ENCODE results near the gene SPRED2.

The SPRED2 gene

DNA sequence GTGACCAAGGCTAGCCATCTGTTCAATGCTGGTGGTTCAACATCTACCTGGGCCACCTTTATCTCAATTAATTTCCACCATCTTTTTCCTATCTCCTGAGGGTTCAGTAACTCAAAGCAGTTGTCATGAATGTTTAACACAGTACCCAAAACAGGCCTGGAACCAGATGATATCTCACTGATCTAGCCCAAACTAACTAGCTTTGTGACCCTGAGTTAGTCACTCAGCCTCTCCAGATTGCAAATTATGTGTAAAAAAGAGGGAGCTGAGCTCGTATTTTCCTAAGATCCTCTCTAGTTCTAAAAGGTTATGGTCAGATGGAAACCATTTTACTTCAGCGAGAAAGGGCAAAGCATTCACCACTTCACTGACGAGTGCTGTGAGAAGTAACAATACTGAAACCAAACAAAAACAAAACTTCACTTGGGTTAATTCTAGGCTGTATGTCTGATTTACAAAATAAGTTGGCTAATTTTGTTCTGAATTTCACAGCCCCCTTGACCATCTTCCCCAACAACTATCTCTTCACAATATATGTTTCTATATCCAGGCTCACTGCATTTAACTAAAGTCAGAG, 14.8 kb downstream of the SPRED2 start:
- H3K4me3 ChIP-seq (ENCODE audit: low read depth, low read length): no peak overlapping the region
- TF ChIP-seq, protein P1, sequence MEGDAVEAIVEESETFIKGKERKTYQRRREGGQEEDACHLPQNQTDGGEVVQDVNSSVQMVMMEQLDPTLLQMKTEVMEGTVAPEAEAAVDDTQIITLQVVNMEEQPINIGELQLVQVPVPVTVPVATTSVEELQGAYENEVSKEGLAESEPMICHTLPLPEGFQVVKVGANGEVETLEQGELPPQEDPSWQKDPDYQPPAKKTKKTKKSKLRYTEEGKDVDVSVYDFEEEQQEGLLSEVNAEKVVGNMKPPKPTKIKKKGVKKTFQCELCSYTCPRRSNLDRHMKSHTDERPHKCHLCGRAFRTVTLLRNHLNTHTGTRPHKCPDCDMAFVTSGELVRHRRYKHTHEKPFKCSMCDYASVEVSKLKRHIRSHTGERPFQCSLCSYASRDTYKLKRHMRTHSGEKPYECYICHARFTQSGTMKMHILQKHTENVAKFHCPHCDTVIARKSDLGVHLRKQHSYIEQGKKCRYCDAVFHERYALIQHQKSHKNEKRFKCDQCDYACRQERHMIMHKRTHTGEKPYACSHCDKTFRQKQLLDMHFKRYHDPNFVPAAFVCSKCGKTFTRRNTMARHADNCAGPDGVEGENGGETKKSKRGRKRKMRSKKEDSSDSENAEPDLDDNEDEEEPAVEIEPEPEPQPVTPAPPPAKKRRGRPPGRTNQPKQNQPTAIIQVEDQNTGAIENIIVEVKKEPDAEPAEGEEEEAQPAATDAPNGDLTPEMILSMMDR (IDR thresholded peaks at IDR 0.05; ENCODE audit: low read depth, low read length): no peak
- DNase-seq (ENCODE audit: low read depth, low spot score): no peak
- in situ Hi-C loops (cut with HindIII; ENCODE audit: low sequenced_read_pairs): no loop called here

DNA sequence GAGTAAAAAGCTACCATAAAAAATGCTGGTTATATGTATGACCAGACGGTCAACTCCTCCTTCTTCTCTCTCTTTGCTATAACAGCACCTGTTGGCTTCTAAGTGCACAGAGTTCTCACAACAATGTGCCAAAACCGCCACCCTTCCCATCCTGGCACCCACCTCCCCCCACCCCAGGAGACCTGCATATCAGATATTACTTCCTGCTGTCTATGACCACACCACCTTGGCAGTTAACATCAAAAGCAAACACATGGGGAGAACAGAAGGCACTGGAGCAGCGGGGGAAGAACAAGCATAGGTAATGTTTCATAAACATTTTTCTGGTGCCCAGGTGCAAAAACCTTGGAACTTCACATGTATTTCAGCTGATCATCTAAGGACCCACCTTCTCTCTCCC, 15.5 kb downstream of the SPRED2 start:
- in situ Hi-C loops (cut with HindIII; ENCODE audit: low sequenced_read_pairs): no loop called here
- TF ChIP-seq, protein P1 (IDR thresholded peaks at IDR 0.05; ENCODE audit: low read depth, low read length): no peak
- H3K4me3 ChIP-seq (ENCODE audit: low read depth, low read length): no peak overlapping the region
- DNase-seq (ENCODE audit: low read depth, low spot score): no peak

DNA sequence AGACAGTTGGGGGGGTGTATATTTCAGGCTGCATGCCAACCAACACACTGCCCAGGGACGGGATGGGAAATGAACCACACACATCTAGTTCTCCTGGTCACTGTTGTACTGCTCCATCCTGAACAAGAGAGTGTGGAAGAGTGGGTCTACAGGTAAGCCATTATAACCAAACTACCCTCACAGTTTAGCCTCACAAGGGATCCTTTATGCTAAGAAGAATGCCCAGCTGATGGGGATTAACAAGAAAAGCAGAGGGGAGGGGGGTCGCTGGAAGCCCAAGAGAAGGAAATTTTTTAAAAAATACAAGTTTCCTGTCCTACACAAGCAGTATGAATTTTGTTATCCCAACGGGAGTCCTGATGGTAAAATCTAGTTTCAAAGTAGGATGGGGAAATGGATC, 16.1 kb downstream of the SPRED2 start:
- TF ChIP-seq, protein P1 (IDR thresholded peaks at IDR 0.05; ENCODE audit: low read depth, low read length): no peak
- DNase-seq (ENCODE audit: low read depth, low spot score): no peak
- no peak overlapping the region for H3K4me3 ChIP-seq (ENCODE audit: low read depth, low read length)
- in situ Hi-C loops (cut with HindIII; ENCODE audit: low sequenced_read_pairs): no loop called here

DNA sequence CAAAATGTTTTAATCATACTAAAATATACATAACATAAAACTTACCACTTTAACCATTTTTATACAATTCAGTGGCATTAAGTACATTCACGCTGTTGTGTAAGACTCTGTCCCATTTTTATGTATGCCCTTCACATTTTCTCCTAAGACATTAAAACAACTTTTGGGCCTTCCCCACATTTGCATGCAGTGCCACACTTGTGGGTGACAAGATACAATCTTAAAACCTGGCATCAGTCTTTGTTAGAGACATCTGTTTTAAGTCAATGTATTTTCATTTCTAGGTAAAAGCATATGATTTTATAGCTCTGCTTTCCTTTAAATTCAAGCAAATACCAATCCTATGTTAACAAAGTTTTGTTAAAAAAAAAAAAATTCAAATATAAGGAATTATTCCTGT, 17.3 kb downstream of the SPRED2 start:
- H3K4me3 ChIP-seq (ENCODE audit: low read depth, low read length): no peak overlapping the region
- DNase-seq (ENCODE audit: low read depth, low spot score): no peak
- in situ Hi-C loops (cut with HindIII; ENCODE audit: low sequenced_read_pairs): no loop called here
- TF ChIP-seq, protein P1 (IDR thresholded peaks at IDR 0.05; ENCODE audit: low read depth, low read length): no peak

DNA sequence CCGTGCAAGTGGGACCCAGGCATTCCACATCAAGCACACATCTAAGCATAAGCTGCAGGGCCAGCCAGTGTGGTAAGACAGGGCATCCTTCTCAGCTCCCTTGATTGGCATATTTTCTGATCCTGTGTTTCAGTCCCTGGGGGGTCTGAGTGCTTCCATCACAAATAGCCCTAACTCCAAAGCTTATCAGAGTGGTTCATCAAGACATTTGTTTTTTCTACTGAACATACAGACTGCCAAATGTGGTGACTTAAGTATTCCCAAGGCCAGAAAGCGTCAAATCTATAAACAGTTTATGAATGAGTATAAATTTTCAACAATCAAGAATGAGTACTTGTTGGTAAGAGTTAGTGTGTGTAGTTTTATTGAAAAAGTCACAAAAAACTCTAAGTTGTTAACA, 18.8 kb downstream of the SPRED2 start:
- in situ Hi-C loops (cut with HindIII; ENCODE audit: low sequenced_read_pairs): no loop called here
- H3K4me3 ChIP-seq (ENCODE audit: low read depth, low read length): no peak overlapping the region
- TF ChIP-seq, protein P1 (IDR thresholded peaks at IDR 0.05; ENCODE audit: low read depth, low read length): no peak
- DNase-seq (ENCODE audit: low read depth, low spot score): no peak

DNA sequence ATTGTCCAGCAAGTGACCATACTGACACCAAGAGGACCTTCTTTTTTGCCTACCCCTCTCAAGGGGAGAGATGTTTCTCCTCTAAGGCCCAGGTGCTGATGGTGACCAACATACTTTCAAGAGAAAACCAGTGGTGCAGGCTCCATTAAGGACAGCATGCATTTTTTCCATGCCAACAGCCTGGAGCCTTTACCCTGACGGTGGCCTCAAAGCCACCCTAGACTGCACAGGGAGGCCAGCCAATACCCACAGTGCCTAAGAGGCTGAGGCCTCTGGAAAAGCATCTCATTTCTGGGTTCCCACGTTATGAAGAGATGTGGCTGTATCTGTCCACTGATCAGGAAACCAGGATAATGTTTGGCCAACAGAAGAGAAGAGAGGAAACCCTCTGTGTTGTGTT, 19.3 kb downstream of the SPRED2 start:
- TF ChIP-seq, protein P1 (IDR thresholded peaks at IDR 0.05; ENCODE audit: low read depth, low read length): no peak
- in situ Hi-C loops (cut with HindIII; ENCODE audit: low sequenced_read_pairs): no loop called here
- DNase-seq (ENCODE audit: low read depth, low spot score): no peak
- H3K4me3 ChIP-seq (ENCODE audit: low read depth, low read length): no peak overlapping the region

Measured in astrocyte of the spinal cord (primary cell).